Lower lobe of right lung (tissue), 2 donors: ENCODE results near the gene IL11. TPM values are rescaled to one million over a fixed set of nuclear protein-coding genes. Genes with fewer than 3 reads are reported as not detected.
"Not testable (repeated sequence)": the region's sequence is repeated elsewhere in the genome, so short reads cannot be mapped to it uniquely, and the experiment has no call there.

ENCODE experiments used
- ATAC-seq, 2 donors: fragments of 200-7000 bp; cut with Tn5 transposase; one replicate each; pipeline ENCODE4 v1.9.1; 2020 to 2022; ENCODE audit warnings: mild to moderate bottlenecking in 2 of 2, moderate library complexity in 2 of 2
- DNase-seq: peaks from one replicate; pipeline ENCODE4 v3.0.0-alpha.2; 2020
- H3K27ac ChIP-seq: fragments of 200-600 bp; one replicate; pipeline ENCODE4 v1.8.0; 2022
- H3K27me3 ChIP-seq: fragments of 200-600 bp; one replicate; pipeline ENCODE4 v1.8.0; 2022; ENCODE audit warnings: low read depth
- H3K36me3 ChIP-seq: fragments of 200-600 bp; one replicate; pipeline ENCODE4 v1.8.0; 2022; ENCODE audit warnings: mild to moderate bottlenecking
- H3K4me1 ChIP-seq: fragments of 200-600 bp; one replicate; pipeline ENCODE4 v1.8.0; 2022
- H3K4me3 ChIP-seq: fragments of 200-600 bp; one replicate; pipeline ENCODE4 v1.8.0; 2022; ENCODE audit warnings: mild to moderate bottlenecking
- H3K9me3 ChIP-seq: fragments of 200-600 bp; one replicate; pipeline ENCODE4 v1.8.0; 2022
- CTCF ChIP-seq: fragments of 200-600 bp; IDR thresholded peaks from one replicate; pipeline ENCODE4 v1.8.0; 2022; ENCODE audit warnings: antibody characterized with exemption, mild to moderate bottlenecking
- intact Hi-C: fragments of 100-400 bp; cut with DNase I; formaldehyde crosslinking; loops from one replicate; pipeline ENCODE4 v1.11.0; 2022
- total RNA-seq: library from RNA; stranded (reverse); fragmentation: NEBNext Ultra II Directional; extraction: Animal tissue kit (Norgen Biotek cat#: 25700); gene quantifications from one replicate; pipeline ENCODE4 v1.2.1, GENCODE V29; 2021
- donor health status: DM: no; HTN: yes; CAD: no; lungs with severe emphysema.

The IL11 gene
- total RNA-seq, 1 donor from 2014 or later, result not detected

GRCh38 chr19:55402509-55402908 is 32.2 kb upstream of the IL11 start:
- DNase-seq (no peak), ATAC-seq (no peak)
- H3K4me3 ChIP-seq, result no peak overlapping the region
- peaks cover 14% of the 10 kb centered on the region for H3K4me1 ChIP-seq
- no peak overlapping the region for H3K27ac ChIP-seq
- peaks cover 58% of the 10 kb centered on the region for H3K36me3 ChIP-seq
- no peaks in the 10 kb centered on the region for H3K9me3 ChIP-seq
- H3K27me3 ChIP-seq, result no peaks in the 10 kb centered on the region
- intact Hi-C loops, result no loop called here
- TF ChIP-seq CTCF, result no peak

GRCh38 chr19:55401390-55401789 is 31.1 kb upstream of the IL11 start:
- DNase-seq, H3K4me1 ChIP-seq, H3K27me3 ChIP-seq, ATAC-seq, H3K9me3 ChIP-seq, intact Hi-C loops, H3K4me3 ChIP-seq, H3K27ac ChIP-seq: not testable (repeated sequence)
- H3K36me3 ChIP-seq, result peaks cover 57% of the 10 kb centered on the region

GRCh38 chr19:55400281-55401087 is 30.2 kb upstream of the IL11 start:
- TF ChIP-seq CTCF, result no peak
- ATAC-seq (no peak), DNase-seq (no peak)
- Histone ChIP-seq H3K4me3 (no peak overlapping the region), H3K27me3 (no peaks in the 10 kb centered on the region), H3K27ac (no peak overlapping the region), H3K9me3 (no peaks in the 10 kb centered on the region), H3K4me1 (no peaks in the 10 kb centered on the region), H3K36me3 (peaks cover 48% of the 10 kb centered on the region)
- intact Hi-C loops, result no loop called here

- intact Hi-C loops, result no loop called here
- ATAC-seq, result peak; percentile 54 to 59
- peak overlapping the region; percentile 7 for H3K4me3 ChIP-seq
- H3K27ac ChIP-seq, result no peak overlapping the region
- H3K9me3 ChIP-seq, result no peaks in the 10 kb centered on the region
- no peak for TF ChIP-seq CTCF
- H3K27me3 ChIP-seq, result no peaks in the 10 kb centered on the region
- no peaks in the 10 kb centered on the region for H3K4me1 ChIP-seq
- peaks cover 31% of the 10 kb centered on the region for H3K36me3 ChIP-seq
- peak; percentile 74 for DNase-seq
These were observed 28.1 kb upstream of the IL11 start for GRCh38 chr19:55398200-55398925.

GRCh38 chr19:55392820-55393761 is 22.8 kb upstream of the IL11 start:
- H3K4me1 ChIP-seq, result peaks cover 17% of the 10 kb centered on the region
- no peak for TF ChIP-seq CTCF
- DNase-seq (no peak), ATAC-seq (no peak)
- H3K9me3 ChIP-seq, result no peaks in the 10 kb centered on the region
- H3K27ac ChIP-seq, result no peak overlapping the region
- H3K27me3 ChIP-seq, result no peaks in the 10 kb centered on the region
- H3K4me3 ChIP-seq, result no peak overlapping the region
- H3K36me3 ChIP-seq, result peaks cover 44% of the 10 kb centered on the region
- intact Hi-C loops, result no loop called here
